ENCODE data around the gene PXK.

PXK gene

GRCh38 chr3:58466899-58467563 lies 134.3 kb downstream of the PXK start:
- DNase-seq (ENCODE audit: low read depth in 2 of 2) = no peak

GRCh38 chr3:58469096-58469495 lies 136.4 kb downstream of the PXK start:
- no peak for DNase-seq (ENCODE audit: low read depth in 2 of 2)

- no peak for DNase-seq (ENCODE audit: low read depth in 2 of 2)
Measured at GRCh38 chr3:58470363-58471024, 137.8 kb downstream of the PXK start.

GRCh38 chr3:58471025-58471887 lies 138.6 kb downstream of the PXK start:
- peak in 1 of 2 donors; percentile 41 for DNase-seq (ENCODE audit: low read depth in 2 of 2)

- no peak for DNase-seq (ENCODE audit: low read depth in 2 of 2)
Measured at GRCh38 chr3:58473275-58473674, 140.6 kb downstream of the PXK start.

GRCh38 chr3:58474348-58474911 lies 141.7 kb downstream of the PXK start:
- DNase-seq (ENCODE audit: low read depth in 2 of 2) = no peak

GRCh38 chr3:58474967-58475578 lies 142.4 kb downstream of the PXK start:
- DNase-seq (ENCODE audit: low read depth in 2 of 2) = no peak

Data from stimulated activated CD4-positive, alpha-beta T cell treated with anti-CD3 and anti-CD28 coated beads, Interleukin-4, amount 100 ng/mL, for 48 hours (primary cell).